Fibroblast of lung (primary cell): ENCODE results near the gene SLC26A8.

Experiments used
- CTCF ChIP-seq, 2 donors: IDR thresholded peaks in 1 of 2; conservative IDR thresholded peaks in 1 of 2; 1 replicate in 1 of 2; 2 replicates in 1 of 2; pipeline ENCODE4 v1.5.1; 2011 to 2012; ENCODE audit warnings: low read length in 2 of 2, control low read depth in 1 of 2, inconsistent platforms in 1 of 2, low read depth in 1 of 2, mild to moderate bottlenecking in 1 of 2
- EZH2 ChIP-seq: IDR thresholded peaks from 2 replicates; pipeline ENCODE4 v1.5.1; 2012; ENCODE audit warnings: low read length, control low read depth, mild to moderate bottlenecking; ENCODE audit errors: missing control alignments

- TF ChIP-seq CTCF (conservative IDR thresholded peaks at IDR 0.05 in 1 of 2, IDR thresholded peaks at IDR 0.05 in 1 of 2; ENCODE audit: low read depth in 1 of 2, low read length in 2 of 2) (no peak), EZH2 (no peak)
Measured at GRCh38 chr6:36020154-36020553, 4.3 kb downstream of the SLC26A8 start.
